Liver (tissue), 9 donors: Measurements from ENCODE around the gene AKT2. TPM values are rescaled to one million over a fixed set of nuclear protein-coding genes. Genes with fewer than 3 reads are reported as not detected.

Source experiments
- DNase-seq: peaks from one replicate; pipeline ENCODE4 v3.0.0-alpha.2; 2017; ENCODE audit warnings: low spot score
- H3K27ac ChIP-seq, 2 donors: one replicate each; pipeline ENCODE4 v1.7.0; 2013; ENCODE audit warnings: inconsistent platforms in 2 of 2, low read length in 2 of 2, control low read depth in 1 of 2, low read depth in 1 of 2, mild to moderate bottlenecking in 1 of 2
- H3K27me3 ChIP-seq, 4 donors: one replicate each; pipeline versions ENCODE4 v1.6.1 to v1.7.0; 2013; ENCODE audit warnings: low read length in 3 of 4, inconsistent platforms in 1 of 4, mild to moderate bottlenecking in 1 of 4, moderate library complexity in 1 of 4; ENCODE audit not compliant: control insufficient read depth in 4 of 4, insufficient read depth in 4 of 4
- H3K36me3 ChIP-seq, 4 donors: one replicate each; pipeline versions ENCODE4 v1.6.1 to v1.7.0; 2013; ENCODE audit warnings: low read length in 3 of 4, mild to moderate bottlenecking in 3 of 4, low read depth in 1 of 4, moderate library complexity in 1 of 4; ENCODE audit not compliant: control insufficient read depth in 4 of 4, insufficient read depth in 3 of 4
- H3K4me1 ChIP-seq, 4 donors: one replicate each; pipeline versions ENCODE4 v1.6.1 to v1.7.0; 2013; ENCODE audit warnings: low read length in 3 of 4, mild to moderate bottlenecking in 3 of 4, moderate library complexity in 1 of 4; ENCODE audit not compliant: control insufficient read depth in 4 of 4, insufficient read depth in 4 of 4
- H3K4me3 ChIP-seq, 3 donors: one replicate each; pipeline versions ENCODE4 v1.6.1 to v1.7.0; 2013; ENCODE audit warnings: low read length in 3 of 3, control low read depth in 1 of 3, low read depth in 1 of 3, mild to moderate bottlenecking in 1 of 3
- H3K9ac ChIP-seq, 2 donors: one replicate each; pipeline ENCODE4 v1.7.0; 2013; ENCODE audit warnings: low read length in 2 of 2, mild to moderate bottlenecking in 2 of 2, moderate library complexity in 2 of 2, control low read depth in 1 of 2, low read depth in 1 of 2
- H3K9me3 ChIP-seq, 4 donors: one replicate each; pipeline versions ENCODE4 v1.6.1 to v1.7.0; 2013; ENCODE audit warnings: low read length in 3 of 4; ENCODE audit not compliant: control insufficient read depth in 4 of 4
- EGR1 ChIP-seq, 2 donors: IDR thresholded peaks; 2 replicates each; pipeline ENCODE4 v1.6.1; 2016 to 2018; ENCODE audit warnings: antibody characterized with exemption in 2 of 2, low read depth in 2 of 2
- FOXA1 ChIP-seq: IDR thresholded peaks from 2 replicates; pipeline ENCODE4 v1.6.1; 2016; ENCODE audit warnings: antibody characterized with exemption
- FOXA2 ChIP-seq: IDR thresholded peaks from 2 replicates; pipeline ENCODE4 v1.6.1; 2016; ENCODE audit warnings: antibody characterized with exemption
- GABPA ChIP-seq, 2 donors: IDR thresholded peaks in 1 of 2; conservative IDR thresholded peaks in 1 of 2; 2 replicates each; pipeline ENCODE4 v1.6.1; 2016; ENCODE audit warnings: antibody characterized with exemption in 2 of 2, mild to moderate bottlenecking in 1 of 2, moderate library complexity in 1 of 2
- HNF4A ChIP-seq, 2 donors: conservative IDR thresholded peaks; 2 replicates each; pipeline ENCODE4 v1.6.1; 2016; ENCODE audit warnings: antibody characterized with exemption in 2 of 2, mild to moderate bottlenecking in 2 of 2
- HNF4G ChIP-seq: IDR thresholded peaks from 2 replicates; pipeline ENCODE4 v1.6.1; 2016; ENCODE audit warnings: antibody characterized with exemption
- NR2F2 ChIP-seq: IDR thresholded peaks from 2 replicates; pipeline ENCODE4 v1.6.1; 2016; ENCODE audit warnings: antibody characterized with exemption
- RAD21 ChIP-seq, 2 donors: IDR thresholded peaks; 2 replicates each; pipeline ENCODE4 v1.6.1; 2016; ENCODE audit warnings: antibody characterized with exemption in 2 of 2, mild to moderate bottlenecking in 2 of 2
- RXRA ChIP-seq, 2 donors: IDR thresholded peaks; 2 replicates each; pipeline ENCODE4 v1.6.1; 2017 to 2018; ENCODE audit warnings: antibody characterized with exemption in 2 of 2, mild to moderate bottlenecking in 1 of 2
- SP1 ChIP-seq: IDR thresholded peaks from 2 replicates; pipeline ENCODE4 v1.6.1; 2018; ENCODE audit warnings: antibody characterized with exemption, mild to moderate bottlenecking
- TAF1 ChIP-seq: conservative IDR thresholded peaks from 2 replicates; pipeline ENCODE4 v1.6.1; 2016; ENCODE audit warnings: antibody characterized with exemption, mild to moderate bottlenecking
- YY1 ChIP-seq: IDR thresholded peaks from 2 replicates; pipeline ENCODE4 v1.6.1; 2016; ENCODE audit warnings: antibody characterized with exemption, mild to moderate bottlenecking
- WGBS: extraction: QIAGEN DNeasy Blood & Tissue Kit; methylation state at CpG from one replicate; pipeline ENCODE4 v1.1.7; 2013; 5-methylcytosine and 5-hydroxymethylcytosine counted together
- polyA plus RNA-seq, 2 donors: library from polyadenylated mRNA; stranded (reverse) in 1 of 2; unstranded in 1 of 2; fragments of 200-250 nt in 1 of 2; fragments of >200 nt in 1 of 2; fragmentation: Nextera tagmentation in 1 of 2; extraction: Ambion mirVana in 1 of 2; gene quantifications; one replicate each; pipeline versions ENCODE4 v1.2.1 to v1.2.3, GENCODE V29; 2013 to 2015
- total RNA-seq, 2 donors: library from RNA; depleted of rRNA; stranded (reverse); fragments of >200 nt; gene quantifications; one replicate each; pipeline ENCODE4 v1.2.3, GENCODE V29; 2014
- TF ChIP-seq, protein P1 (sequence below): fragments of 150-350 bp; IDR thresholded peaks from 2 replicates; pipeline ENCODE4 v1.5.1; 2017; ENCODE audit warnings: improper control_type of control experiment, low read depth, low read length; ENCODE audit not compliant: missing input control
- TF ChIP-seq, protein P2 (sequence below): IDR thresholded peaks from 2 replicates; pipeline ENCODE4 v1.6.1; 2016; ENCODE audit warnings: antibody characterized with exemption, mild to moderate bottlenecking
- TF ChIP-seq, protein P3 (sequence below): IDR thresholded peaks from 2 replicates; pipeline ENCODE4 v1.6.1; 2016; ENCODE audit warnings: antibody characterized with exemption
- TF ChIP-seq, protein P4 (sequence below): IDR thresholded peaks from 2 replicates; pipeline ENCODE4 v1.6.1; 2016; ENCODE audit warnings: antibody characterized with exemption
- TF ChIP-seq, protein P5 (sequence below): IDR thresholded peaks from 2 replicates; pipeline ENCODE4 v1.6.1; 2016; ENCODE audit warnings: antibody characterized with exemption
- donor health status: healthy.
- donor health status: healthy.
- donor health status: healthy.
- donor health status: healthy.
- donor health status: healthy.

AKT2 gene
- total and polyA plus RNA-seq, 4 donors, result 23.2 to 110 (median 60.4) TPM

DNA sequence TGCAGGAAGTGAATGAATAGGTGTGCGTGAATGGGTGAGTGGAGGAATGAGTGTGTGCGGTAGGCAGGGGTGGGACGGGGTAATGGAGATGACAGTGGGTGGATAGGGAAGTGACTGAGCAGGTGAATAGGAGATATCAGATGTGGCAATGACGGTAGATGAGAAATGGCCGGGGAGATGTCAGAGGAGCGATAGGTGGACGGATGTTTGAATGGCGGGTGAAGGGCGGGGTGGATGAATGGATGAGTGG, 68.4 kb downstream of the AKT2 start:
- H3K4me1 ChIP-seq, result peaks cover 0 to 7% (median 2%) of the 10 kb centered on the region in 4 donors
- DNase-seq, result no peak
- peaks cover 0 to 8% (median 6%) of the 10 kb centered on the region in 4 donors for H3K27me3 ChIP-seq
- H3K27ac ChIP-seq, result no peak overlapping the region
- H3K4me3 ChIP-seq, result no peak overlapping the region
- TF ChIP-seq HNF4A (conservative IDR thresholded peaks at IDR 0.05) (no peak), SP1 (no peak)
- TF ChIP-seq, protein P1, sequence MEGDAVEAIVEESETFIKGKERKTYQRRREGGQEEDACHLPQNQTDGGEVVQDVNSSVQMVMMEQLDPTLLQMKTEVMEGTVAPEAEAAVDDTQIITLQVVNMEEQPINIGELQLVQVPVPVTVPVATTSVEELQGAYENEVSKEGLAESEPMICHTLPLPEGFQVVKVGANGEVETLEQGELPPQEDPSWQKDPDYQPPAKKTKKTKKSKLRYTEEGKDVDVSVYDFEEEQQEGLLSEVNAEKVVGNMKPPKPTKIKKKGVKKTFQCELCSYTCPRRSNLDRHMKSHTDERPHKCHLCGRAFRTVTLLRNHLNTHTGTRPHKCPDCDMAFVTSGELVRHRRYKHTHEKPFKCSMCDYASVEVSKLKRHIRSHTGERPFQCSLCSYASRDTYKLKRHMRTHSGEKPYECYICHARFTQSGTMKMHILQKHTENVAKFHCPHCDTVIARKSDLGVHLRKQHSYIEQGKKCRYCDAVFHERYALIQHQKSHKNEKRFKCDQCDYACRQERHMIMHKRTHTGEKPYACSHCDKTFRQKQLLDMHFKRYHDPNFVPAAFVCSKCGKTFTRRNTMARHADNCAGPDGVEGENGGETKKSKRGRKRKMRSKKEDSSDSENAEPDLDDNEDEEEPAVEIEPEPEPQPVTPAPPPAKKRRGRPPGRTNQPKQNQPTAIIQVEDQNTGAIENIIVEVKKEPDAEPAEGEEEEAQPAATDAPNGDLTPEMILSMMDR, result no peak
- TF ChIP-seq, protein P2, sequence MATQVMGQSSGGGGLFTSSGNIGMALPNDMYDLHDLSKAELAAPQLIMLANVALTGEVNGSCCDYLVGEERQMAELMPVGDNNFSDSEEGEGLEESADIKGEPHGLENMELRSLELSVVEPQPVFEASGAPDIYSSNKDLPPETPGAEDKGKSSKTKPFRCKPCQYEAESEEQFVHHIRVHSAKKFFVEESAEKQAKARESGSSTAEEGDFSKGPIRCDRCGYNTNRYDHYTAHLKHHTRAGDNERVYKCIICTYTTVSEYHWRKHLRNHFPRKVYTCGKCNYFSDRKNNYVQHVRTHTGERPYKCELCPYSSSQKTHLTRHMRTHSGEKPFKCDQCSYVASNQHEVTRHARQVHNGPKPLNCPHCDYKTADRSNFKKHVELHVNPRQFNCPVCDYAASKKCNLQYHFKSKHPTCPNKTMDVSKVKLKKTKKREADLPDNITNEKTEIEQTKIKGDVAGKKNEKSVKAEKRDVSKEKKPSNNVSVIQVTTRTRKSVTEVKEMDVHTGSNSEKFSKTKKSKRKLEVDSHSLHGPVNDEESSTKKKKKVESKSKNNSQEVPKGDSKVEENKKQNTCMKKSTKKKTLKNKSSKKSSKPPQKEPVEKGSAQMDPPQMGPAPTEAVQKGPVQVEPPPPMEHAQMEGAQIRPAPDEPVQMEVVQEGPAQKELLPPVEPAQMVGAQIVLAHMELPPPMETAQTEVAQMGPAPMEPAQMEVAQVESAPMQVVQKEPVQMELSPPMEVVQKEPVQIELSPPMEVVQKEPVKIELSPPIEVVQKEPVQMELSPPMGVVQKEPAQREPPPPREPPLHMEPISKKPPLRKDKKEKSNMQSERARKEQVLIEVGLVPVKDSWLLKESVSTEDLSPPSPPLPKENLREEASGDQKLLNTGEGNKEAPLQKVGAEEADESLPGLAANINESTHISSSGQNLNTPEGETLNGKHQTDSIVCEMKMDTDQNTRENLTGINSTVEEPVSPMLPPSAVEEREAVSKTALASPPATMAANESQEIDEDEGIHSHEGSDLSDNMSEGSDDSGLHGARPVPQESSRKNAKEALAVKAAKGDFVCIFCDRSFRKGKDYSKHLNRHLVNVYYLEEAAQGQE, result no peak
- TF ChIP-seq, protein P3, sequence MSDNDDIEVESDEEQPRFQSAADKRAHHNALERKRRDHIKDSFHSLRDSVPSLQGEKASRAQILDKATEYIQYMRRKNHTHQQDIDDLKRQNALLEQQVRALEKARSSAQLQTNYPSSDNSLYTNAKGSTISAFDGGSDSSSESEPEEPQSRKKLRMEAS, result no peak
- H3K9me3 ChIP-seq, result no peaks in the 10 kb centered on the region
- H3K36me3 ChIP-seq, result no peaks in the 10 kb centered on the region
- no peak overlapping the region for H3K9ac ChIP-seq
- WGBS, result 33% methylated on average over 9 of the region's 9 CpGs

DNA sequence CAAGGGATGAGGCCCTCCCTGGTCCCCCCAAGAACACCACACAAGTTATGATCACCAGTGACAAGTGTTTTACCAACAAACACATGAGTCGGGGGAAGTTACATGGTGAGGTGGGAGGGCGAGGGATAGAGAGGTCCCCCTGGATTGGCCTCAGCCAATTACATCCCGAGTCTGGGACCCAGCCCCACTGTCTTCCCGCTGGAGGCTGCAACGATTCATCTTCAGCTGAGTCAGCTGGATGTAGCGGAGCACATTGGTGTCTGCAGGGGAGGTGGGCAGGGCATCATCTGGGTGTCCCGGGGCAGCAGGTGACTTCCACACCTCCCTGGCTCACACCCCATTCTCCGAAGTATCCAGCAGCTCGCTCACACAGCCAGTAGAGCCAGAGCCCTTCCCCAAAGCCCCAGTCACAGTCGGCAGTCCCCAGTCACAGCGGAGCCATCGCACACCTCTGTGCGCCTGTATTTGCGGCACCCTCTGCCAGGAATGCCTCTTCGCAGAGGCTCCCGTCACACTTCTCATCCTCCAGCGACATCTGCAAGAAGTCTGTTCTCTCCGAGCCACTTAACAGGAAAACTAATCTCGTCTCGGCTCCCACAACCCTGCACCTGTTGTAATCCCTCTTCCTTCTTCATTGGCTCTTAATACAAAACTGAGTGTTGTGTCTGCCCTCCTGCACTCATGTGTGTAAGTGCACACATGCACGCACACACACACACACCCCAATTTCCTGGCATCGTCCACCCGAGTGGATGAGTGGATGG, 69.0 kb downstream of the AKT2 start:
- Histone ChIP-seq H3K4me3 (no peak overlapping the region), H3K4me1 (peaks cover 0 to 7% (median 2%) of the 10 kb centered on the region in 4 donors), H3K36me3 (no peaks in the 10 kb centered on the region), H3K27ac (no peak overlapping the region), H3K9me3 (no peaks in the 10 kb centered on the region), H3K9ac (no peak overlapping the region), H3K27me3 (peaks cover 0 to 8% (median 6%) of the 10 kb centered on the region in 4 donors)
- 53% methylated on average over 23 of the region's 23 CpGs for WGBS
- DNase-seq, result no peak
- TF ChIP-seq, protein P2, result no peak
- TF ChIP-seq, protein P4, sequence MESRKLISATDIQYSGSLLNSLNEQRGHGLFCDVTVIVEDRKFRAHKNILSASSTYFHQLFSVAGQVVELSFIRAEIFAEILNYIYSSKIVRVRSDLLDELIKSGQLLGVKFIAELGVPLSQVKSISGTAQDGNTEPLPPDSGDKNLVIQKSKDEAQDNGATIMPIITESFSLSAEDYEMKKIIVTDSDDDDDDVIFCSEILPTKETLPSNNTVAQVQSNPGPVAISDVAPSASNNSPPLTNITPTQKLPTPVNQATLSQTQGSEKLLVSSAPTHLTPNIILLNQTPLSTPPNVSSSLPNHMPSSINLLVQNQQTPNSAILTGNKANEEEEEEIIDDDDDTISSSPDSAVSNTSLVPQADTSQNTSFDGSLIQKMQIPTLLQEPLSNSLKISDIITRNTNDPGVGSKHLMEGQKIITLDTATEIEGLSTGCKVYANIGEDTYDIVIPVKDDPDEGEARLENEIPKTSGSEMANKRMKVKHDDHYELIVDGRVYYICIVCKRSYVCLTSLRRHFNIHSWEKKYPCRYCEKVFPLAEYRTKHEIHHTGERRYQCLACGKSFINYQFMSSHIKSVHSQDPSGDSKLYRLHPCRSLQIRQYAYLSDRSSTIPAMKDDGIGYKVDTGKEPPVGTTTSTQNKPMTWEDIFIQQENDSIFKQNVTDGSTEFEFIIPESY, result no peak
- TF ChIP-seq FOXA1, result no peak
- TF ChIP-seq GABPA (IDR thresholded peaks at IDR 0.05 in 1 of 2, conservative IDR thresholded peaks at IDR 0.05 in 1 of 2), result no peak
- no peak for TF ChIP-seq HNF4G
- no peak for TF ChIP-seq TAF1
- no peak for TF ChIP-seq SP1
- TF ChIP-seq NR2F2, result no peak
- TF ChIP-seq YY1, result no peak
- TF ChIP-seq EGR1 (IDR thresholded peaks at IDR 0.05; ENCODE audit: low read depth in 2 of 2), result no peak
- TF ChIP-seq, protein P1, result no peak
- TF ChIP-seq, protein P5, sequence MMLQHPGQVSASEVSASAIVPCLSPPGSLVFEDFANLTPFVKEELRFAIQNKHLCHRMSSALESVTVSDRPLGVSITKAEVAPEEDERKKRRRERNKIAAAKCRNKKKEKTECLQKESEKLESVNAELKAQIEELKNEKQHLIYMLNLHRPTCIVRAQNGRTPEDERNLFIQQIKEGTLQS, result no peak
- TF ChIP-seq RXRA (IDR thresholded peaks at IDR 0.05), result no peak
- TF ChIP-seq, protein P3, result no peak
- TF ChIP-seq HNF4A (conservative IDR thresholded peaks at IDR 0.05), result no peak
- no peak for TF ChIP-seq RAD21 (IDR thresholded peaks at IDR 0.05)
- no peak for TF ChIP-seq FOXA2
